Esophagus muscularis mucosa (tissue), 4 donors: ENCODE results near the gene FBXO5. TPM values are rescaled to one million over a fixed set of nuclear protein-coding genes. Genes with fewer than 3 reads are reported as not detected.

ENCODE experiments used
- DNase-seq: peaks from one replicate; pipeline ENCODE4 v3.0.0-alpha.2; 2017; ENCODE audit errors: extremely low spot score
- H3K27ac ChIP-seq, 4 donors: fragments of 200-600 bp; sonication (generic); replicated peaks in 1 of 4; 1 replicate in 3 of 4; 2 replicates in 1 of 4; pipeline ENCODE4 v1.5.1; 2016 to 2019; ENCODE audit warnings: mild to moderate bottlenecking in 1 of 4
- H3K27me3 ChIP-seq, 4 donors: fragments of 200-600 bp; sonication (generic); one replicate each; pipeline versions ENCODE4 v1.5.1 to v1.6.0; 2016 to 2019
- H3K36me3 ChIP-seq, 4 donors: fragments of 200-600 bp; sonication (generic); one replicate each; pipeline ENCODE4 v1.5.1; 2016 to 2019
- H3K4me1 ChIP-seq, 4 donors: fragments of 200-600 bp; sonication (generic); one replicate each; pipeline ENCODE4 v1.5.1; 2016 to 2019
- H3K4me3 ChIP-seq, 4 donors: fragments of 200-600 bp; sonication (generic); 1 replicate in 2 of 4; 2 replicates in 2 of 4; pipeline ENCODE4 v1.5.1; 2016 to 2019; ENCODE audit warnings: mild to moderate bottlenecking in 4 of 4, moderate library complexity in 1 of 4
- H3K9me3 ChIP-seq, 4 donors: fragments of 200-600 bp; sonication (generic); 1 replicate in 3 of 4; 2 replicates in 1 of 4; pipeline ENCODE4 v1.5.1; 2016 to 2019
- EP300 ChIP-seq: sonication (generic); formaldehyde crosslinking; IDR thresholded peaks from one replicate; pipeline ENCODE4 v1.6.1; 2017; ENCODE audit warnings: antibody characterized with exemption
- POLR2A ChIP-seq: fragments of 450-650 bp; IDR thresholded peaks from one replicate; pipeline ENCODE4 v1.6.1; 2017; ENCODE audit warnings: antibody characterized with exemption, moderate library complexity, mild to moderate bottlenecking, low read depth
- POLR2AphosphoS5 ChIP-seq, 2 donors: sonication (generic); formaldehyde crosslinking; IDR thresholded peaks; one replicate each; pipeline ENCODE4 v1.6.1; 2017; ENCODE audit warnings: antibody characterized with exemption in 2 of 2
- WGBS: methylation state at CpG from one replicate; pipeline ENCODE4 v1.1.5; 2018; 5-methylcytosine and 5-hydroxymethylcytosine counted together
- intact Hi-C: fragments of 100-400 bp; cut with DNase I; formaldehyde crosslinking; loops from one replicate; pipeline ENCODE4 v1.15.1; 2023
- total RNA-seq, 4 donors: library from RNA; depleted of rRNA; stranded (reverse); fragments of >200 nt; gene quantifications; one replicate each; pipeline versions ENCODE4 v1.1.0 to v1.2.1, GENCODE V29; 2016
- TF ChIP-seq, protein P1 (sequence below), 3 experiments: fragments of 200-600 bp in 2 of 3; fragments of 450-650 bp in 1 of 3; sonication (generic) in 2 of 3; IDR thresholded peaks; one replicate each; pipeline ENCODE4 v1.5.1; 2017 to 2019; ENCODE audit warnings: antibody characterized with exemption in 3 of 3, mild to moderate bottlenecking in 2 of 3, moderate library complexity in 1 of 3

The FBXO5 gene
- total RNA-seq, 4 donors from 2014 or later = 2.1 to 6.3 (median 4.1) TPM

DNA sequence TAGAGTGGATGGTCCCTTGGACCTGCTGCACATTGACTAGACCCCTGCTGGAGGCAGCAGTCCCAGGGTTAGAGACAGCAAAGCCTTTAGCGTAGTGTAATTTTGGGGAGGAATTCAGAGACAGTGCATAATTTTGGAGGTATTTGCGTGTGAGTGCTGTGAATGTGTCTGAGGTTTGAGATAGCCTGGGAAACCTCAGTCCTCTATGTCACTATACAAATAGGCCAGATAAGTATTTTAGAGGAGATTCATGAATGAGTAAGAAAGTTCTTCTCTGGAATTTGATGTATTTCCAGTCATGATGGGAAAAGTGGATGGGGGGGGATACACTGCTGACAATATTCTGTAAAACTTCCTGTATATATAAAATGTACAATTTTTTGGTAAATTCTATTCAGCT lies 45.4 kb upstream of the FBXO5 start:
- no peaks in the 10 kb centered on the region for H3K4me1 ChIP-seq
- H3K27ac ChIP-seq = no peak overlapping the region
- no peak overlapping the region for H3K4me3 ChIP-seq
- no peaks in the 10 kb centered on the region for H3K27me3 ChIP-seq
- WGBS = 95% methylated on average over 2 of the region's 2 CpGs
- H3K36me3 ChIP-seq = no peaks in the 10 kb centered on the region
- no peak for DNase-seq
- no peak for TF ChIP-seq POLR2A
- TF ChIP-seq, protein P1, sequence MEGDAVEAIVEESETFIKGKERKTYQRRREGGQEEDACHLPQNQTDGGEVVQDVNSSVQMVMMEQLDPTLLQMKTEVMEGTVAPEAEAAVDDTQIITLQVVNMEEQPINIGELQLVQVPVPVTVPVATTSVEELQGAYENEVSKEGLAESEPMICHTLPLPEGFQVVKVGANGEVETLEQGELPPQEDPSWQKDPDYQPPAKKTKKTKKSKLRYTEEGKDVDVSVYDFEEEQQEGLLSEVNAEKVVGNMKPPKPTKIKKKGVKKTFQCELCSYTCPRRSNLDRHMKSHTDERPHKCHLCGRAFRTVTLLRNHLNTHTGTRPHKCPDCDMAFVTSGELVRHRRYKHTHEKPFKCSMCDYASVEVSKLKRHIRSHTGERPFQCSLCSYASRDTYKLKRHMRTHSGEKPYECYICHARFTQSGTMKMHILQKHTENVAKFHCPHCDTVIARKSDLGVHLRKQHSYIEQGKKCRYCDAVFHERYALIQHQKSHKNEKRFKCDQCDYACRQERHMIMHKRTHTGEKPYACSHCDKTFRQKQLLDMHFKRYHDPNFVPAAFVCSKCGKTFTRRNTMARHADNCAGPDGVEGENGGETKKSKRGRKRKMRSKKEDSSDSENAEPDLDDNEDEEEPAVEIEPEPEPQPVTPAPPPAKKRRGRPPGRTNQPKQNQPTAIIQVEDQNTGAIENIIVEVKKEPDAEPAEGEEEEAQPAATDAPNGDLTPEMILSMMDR (IDR thresholded peaks at IDR 0.05) = no peak
- no peak for TF ChIP-seq EP300
- no peak for TF ChIP-seq POLR2AphosphoS5 (IDR thresholded peaks at IDR 0.05)
- no peaks in the 10 kb centered on the region for H3K9me3 ChIP-seq
- intact Hi-C loops = loop anchor here (10.0 kb wide), 1 partner anchor 53 kb away; no protein-coding TSS in a partner anchor

DNA sequence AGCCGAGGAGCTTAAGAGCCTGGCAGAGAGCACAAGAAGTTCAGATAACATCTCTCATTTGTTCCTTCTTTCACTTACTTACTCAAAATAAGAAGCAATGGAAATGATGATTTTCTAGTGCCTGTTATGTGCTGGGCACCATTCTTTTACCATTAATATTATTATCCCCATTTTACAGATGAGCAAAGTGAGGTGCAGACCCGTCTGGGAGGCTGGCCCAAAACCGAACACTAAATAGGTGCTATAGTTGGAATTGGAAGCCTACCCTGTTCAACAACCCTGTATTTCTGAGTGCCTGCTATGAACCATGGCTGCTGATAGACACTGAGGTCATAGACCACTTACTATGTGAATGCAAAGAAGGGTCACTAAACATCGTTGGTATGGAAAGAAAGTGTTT lies 44.6 kb upstream of the FBXO5 start:
- H3K27me3 ChIP-seq = no peaks in the 10 kb centered on the region
- H3K4me3 ChIP-seq = no peak overlapping the region
- no peak overlapping the region for H3K27ac ChIP-seq
- no peaks in the 10 kb centered on the region for H3K4me1 ChIP-seq
- WGBS = 83% methylated on average over 4 of the region's 4 CpGs
- H3K9me3 ChIP-seq = no peaks in the 10 kb centered on the region
- intact Hi-C loops = loop anchor here (10.0 kb wide), 1 partner anchor 53 kb away; no protein-coding TSS in a partner anchor
- no peak for DNase-seq
- H3K36me3 ChIP-seq = no peaks in the 10 kb centered on the region
- TF ChIP-seq POLR2A = no peak

DNA sequence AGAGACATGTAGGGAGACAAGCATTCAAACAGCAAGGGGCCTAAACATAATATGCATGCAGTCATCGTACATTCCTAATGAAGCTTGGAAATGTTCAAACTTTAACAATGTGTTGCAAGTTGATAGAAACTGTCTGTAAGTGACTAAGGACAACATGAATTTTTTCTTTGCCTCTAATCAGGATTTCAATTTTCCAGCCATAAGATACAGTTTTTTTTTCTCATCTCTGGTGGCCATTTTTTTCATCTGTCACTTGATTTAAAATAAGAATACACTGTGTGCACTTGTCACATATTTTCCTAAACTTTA lies 41.8 kb upstream of the FBXO5 start:
- no peaks in the 10 kb centered on the region for H3K27me3 ChIP-seq
- H3K4me3 ChIP-seq = no peak overlapping the region
- no peaks in the 10 kb centered on the region for H3K9me3 ChIP-seq
- H3K4me1 ChIP-seq = no peaks in the 10 kb centered on the region
- WGBS = 19% methylated on average over 1 of the region's 1 CpG
- H3K36me3 ChIP-seq = no peaks in the 10 kb centered on the region
- no peak overlapping the region for H3K27ac ChIP-seq
- intact Hi-C loops = loop anchor here (5.0 to 10.0 kb wide), 2 partner anchors 50 to 162 kb away; no protein-coding TSS in a partner anchor
- DNase-seq = no peak
- TF ChIP-seq POLR2A = no peak
- TF ChIP-seq, protein P1 (IDR thresholded peaks at IDR 0.05) = no peak
- TF ChIP-seq EP300 = no peak
- TF ChIP-seq POLR2AphosphoS5 (IDR thresholded peaks at IDR 0.05) = no peak

DNA sequence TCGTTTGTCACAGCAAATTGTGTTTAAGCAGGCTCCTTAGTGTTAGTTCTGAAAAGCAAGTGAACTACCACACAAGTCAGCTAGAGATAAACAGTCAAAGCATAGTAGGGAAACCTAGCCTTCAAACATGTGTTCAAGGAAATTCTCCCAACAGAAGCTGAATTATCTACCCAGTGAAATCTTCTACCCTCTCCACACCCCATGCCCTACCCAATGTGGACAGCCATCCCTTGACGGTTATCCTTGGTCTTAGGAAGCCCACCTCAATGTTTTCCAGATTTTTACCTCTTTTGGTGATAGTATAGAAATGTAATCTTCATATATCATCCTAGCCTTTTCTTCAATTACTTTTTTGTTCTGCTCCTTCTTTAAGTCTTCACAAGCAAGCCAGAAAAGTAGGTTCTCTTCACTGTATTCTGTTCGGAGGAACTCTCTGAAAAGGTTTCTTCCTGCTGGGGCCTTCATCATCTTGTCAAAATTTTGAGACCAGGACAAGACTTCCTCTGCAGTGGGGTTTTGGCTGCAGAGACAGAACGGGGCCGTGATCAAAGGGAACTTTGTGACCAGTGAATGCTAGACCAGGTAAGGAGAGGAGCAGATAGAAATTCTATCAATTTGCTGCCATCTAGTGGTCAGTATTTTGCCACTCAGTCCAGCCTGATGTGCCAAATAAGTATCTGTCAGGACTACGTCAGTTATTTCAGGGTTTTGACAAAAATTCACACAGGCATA lies 41.3 kb upstream of the FBXO5 start:
- Histone ChIP-seq H3K36me3 (no peaks in the 10 kb centered on the region), H3K27me3 (no peaks in the 10 kb centered on the region), H3K4me1 (no peaks in the 10 kb centered on the region), H3K9me3 (no peaks in the 10 kb centered on the region), H3K4me3 (no peak overlapping the region), H3K27ac (no peak overlapping the region)
- DNase-seq = no peak
- intact Hi-C loops = loop anchor here (5.0 to 10.0 kb wide), 2 partner anchors 49 to 162 kb away; no protein-coding TSS in a partner anchor
- TF ChIP-seq, protein P1 (IDR thresholded peaks at IDR 0.05) = peak; percentile 71 to 82 (median 77)
- TF ChIP-seq EP300 (no peak), POLR2AphosphoS5 (IDR thresholded peaks at IDR 0.05) (no peak)
- WGBS = 47% methylated on average over 6 of the region's 6 CpGs

DNA sequence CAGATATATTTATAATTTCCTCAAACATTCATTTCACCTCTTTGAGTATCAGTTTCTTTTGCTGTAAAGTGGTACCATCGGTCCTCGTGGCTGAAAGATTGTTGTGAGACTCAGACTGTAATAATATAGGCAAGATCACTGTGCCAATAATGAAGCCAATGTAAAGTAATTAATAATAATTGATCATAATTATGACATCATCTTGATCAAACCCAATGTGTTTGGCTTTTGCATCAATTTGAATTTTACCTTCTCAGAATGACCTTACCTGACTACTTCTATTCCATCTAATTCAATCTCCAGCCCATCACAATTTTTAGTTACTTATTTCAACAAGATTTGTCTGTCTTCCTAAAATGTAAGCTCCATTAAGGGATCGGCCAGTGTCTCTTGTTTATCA lies 35.5 kb upstream of the FBXO5 start:
- H3K4me1 ChIP-seq = no peaks in the 10 kb centered on the region
- H3K27me3 ChIP-seq = no peaks in the 10 kb centered on the region
- no peaks in the 10 kb centered on the region for H3K36me3 ChIP-seq
- no peak overlapping the region for H3K4me3 ChIP-seq
- 96% methylated on average over 3 of the region's 3 CpGs for WGBS
- TF ChIP-seq, protein P1 (IDR thresholded peaks at IDR 0.05) = no peak
- no peak overlapping the region for H3K27ac ChIP-seq
- H3K9me3 ChIP-seq = no peaks in the 10 kb centered on the region
- intact Hi-C loops = no loop called here
- DNase-seq = no peak
